Glomerular visceral epithelial cell (primary cell): ENCODE measurements around the gene UBN1.

Experiments used
- DNase-seq: peaks from one replicate; pipeline ENCODE4 v3.0.0-alpha.2; 2016; ENCODE audit errors: extremely low spot score

Gene UBN1, protein sequence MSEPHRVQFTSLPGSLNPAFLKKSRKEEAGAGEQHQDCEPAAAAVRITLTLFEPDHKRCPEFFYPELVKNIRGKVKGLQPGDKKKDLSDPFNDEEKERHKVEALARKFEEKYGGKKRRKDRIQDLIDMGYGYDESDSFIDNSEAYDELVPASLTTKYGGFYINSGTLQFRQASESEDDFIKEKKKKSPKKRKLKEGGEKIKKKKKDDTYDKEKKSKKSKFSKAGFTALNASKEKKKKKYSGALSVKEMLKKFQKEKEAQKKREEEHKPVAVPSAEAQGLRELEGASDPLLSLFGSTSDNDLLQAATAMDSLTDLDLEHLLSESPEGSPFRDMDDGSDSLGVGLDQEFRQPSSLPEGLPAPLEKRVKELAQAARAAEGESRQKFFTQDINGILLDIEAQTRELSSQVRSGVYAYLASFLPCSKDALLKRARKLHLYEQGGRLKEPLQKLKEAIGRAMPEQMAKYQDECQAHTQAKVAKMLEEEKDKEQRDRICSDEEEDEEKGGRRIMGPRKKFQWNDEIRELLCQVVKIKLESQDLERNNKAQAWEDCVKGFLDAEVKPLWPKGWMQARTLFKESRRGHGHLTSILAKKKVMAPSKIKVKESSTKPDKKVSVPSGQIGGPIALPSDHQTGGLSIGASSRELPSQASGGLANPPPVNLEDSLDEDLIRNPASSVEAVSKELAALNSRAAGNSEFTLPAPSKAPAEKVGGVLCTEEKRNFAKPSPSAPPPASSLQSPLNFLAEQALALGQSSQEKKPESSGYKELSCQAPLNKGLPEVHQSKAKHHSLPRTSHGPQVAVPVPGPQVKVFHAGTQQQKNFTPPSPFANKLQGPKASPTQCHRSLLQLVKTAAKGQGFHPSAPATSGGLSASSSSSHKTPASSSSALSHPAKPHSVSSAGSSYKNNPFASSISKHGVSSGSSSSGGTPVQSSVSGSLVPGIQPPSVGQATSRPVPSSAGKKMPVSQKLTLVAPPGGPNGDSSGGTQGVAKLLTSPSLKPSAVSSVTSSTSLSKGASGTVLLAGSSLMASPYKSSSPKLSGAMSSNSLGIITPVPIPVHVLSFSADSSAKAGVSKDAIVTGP (N-terminal part only)

GRCh38 chr16:4846901-4847773, at the start of gene UBN1, which contains the start of gene GLYR1:
TSS of gene UBN1 (plus strand) at chr16:4847481. CDS start at chr16:4852918, 5,437 bp downstream.
TSS of gene GLYR1 (minus strand) at chr16:4847288. CDS start at chr16:4847265, 23 bp downstream.
- DNase-seq, result peak; percentile 95

- no peak for DNase-seq
Measured at GRCh38 chr16:4797805-4798252, 49.5 kb upstream of the UBN1 start.

- no peak for DNase-seq
Measured at GRCh38 chr16:4798456-4798855, 48.8 kb upstream of the UBN1 start.

DNA sequence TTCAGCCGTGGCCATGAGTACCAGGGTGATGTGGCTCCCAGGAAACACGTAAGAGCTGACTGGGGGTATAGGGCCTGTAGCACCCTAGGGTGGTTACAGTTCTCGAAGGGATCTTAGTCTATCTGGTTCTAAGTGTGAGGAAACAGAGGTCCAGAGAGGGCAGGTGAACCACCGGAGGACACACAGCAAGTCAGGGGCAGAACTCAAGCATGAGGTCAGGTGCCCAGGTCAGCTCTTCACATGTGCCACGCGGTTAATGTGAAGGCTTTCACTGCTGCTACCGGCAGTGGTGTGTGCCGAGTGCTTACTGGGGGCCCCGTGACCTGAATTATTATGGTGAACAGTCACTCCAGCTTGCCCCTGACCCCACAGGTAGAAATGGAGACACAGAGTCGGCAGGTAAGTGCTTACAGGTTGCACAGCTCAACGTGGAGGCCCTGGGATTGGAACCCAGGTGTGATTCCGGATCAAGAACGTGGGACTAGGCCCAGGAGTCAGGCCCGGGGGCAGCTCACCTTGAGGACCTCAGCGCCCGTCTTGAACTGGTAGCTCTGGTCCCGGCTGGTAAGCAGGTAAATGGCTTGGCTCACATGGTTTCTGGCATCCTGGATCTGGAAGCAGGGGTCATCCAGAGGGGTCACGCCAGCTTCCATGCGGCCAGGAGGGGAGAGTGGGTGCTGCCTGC, 48.0 kb upstream of the UBN1 start:
- DNase-seq, result no peak

DNA sequence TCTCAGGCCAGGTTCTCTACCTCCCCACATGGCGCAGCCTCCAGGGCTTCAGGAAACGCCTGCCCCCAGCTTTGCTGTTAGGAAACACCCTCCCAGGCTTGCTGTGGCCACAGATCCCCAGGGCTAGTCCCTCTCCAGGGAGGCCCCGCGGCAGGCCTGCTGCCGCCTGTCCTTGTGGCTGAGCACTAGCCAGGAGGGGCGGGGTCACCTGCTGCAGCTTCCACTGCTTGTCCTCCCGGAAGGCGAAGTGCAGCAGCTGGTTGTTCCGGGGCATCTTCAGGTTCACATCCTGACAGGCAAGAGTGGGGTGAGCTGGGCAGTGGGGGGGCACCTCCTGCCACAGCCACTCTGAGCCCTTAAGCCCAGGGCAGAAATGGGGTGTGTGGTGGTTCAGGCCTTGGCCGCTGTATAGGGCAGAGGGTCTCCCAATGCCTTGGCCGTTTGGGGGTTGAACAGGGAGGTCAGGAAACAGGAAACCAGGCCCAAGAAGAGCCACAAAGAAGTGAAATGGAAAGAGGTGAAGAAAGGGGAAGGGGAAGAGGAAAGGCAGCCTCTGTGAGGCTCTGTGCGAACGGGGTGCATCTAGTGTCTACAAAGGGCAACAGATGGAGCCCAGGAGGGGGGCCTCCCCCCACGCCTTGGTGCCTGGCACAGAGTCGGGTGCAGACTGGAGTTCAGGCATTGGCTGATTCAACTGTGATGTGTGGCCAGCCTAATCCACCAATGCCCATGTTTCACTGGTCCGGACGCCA, 46.8 kb upstream of the UBN1 start:
- DNase-seq, result no peak

DNA sequence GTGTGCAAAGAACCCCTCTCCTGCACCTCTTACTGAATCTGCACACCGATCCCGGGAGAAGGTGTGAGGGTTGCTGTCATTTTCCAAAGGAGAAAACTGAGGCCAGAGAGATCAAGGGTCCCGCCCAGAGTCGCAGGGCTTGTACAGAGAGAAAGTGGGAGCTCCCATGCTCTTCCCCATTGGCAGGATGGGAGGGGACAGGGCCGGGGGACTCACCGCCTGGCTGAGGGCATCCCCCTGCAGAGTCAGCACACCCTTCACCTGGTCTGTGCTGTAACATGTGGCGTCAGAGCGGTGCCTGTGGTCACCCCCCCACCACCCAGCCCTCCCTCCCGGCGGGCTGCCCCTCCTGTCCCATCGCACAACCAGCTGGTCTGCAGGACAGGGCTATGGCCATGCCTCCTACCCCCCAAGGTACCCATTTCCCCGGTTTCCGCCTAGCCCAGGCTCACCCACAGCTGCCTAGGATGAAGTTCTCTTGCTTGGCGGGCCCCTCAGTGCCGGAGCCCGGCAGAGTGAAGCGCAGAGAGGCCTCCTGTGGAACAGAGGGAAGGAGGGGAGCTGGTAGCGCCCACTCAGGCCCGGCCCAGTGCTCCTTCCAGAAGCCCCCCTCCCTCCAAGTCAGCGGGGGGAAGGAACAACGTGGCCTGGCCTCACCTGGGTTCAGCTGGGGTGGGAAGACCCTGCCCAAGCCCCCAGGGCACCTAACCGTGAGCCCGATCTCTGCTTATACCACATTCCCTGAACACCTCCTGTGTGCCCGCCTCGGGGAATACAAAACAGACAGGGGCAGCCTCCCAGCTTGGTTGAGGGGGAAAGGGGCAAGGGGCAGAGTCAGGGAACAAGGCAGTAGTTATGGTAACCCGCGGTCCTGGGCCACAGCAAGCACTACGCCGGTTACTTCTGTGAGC, 46.0 kb upstream of the UBN1 start:
- no peak for DNase-seq

DNA sequence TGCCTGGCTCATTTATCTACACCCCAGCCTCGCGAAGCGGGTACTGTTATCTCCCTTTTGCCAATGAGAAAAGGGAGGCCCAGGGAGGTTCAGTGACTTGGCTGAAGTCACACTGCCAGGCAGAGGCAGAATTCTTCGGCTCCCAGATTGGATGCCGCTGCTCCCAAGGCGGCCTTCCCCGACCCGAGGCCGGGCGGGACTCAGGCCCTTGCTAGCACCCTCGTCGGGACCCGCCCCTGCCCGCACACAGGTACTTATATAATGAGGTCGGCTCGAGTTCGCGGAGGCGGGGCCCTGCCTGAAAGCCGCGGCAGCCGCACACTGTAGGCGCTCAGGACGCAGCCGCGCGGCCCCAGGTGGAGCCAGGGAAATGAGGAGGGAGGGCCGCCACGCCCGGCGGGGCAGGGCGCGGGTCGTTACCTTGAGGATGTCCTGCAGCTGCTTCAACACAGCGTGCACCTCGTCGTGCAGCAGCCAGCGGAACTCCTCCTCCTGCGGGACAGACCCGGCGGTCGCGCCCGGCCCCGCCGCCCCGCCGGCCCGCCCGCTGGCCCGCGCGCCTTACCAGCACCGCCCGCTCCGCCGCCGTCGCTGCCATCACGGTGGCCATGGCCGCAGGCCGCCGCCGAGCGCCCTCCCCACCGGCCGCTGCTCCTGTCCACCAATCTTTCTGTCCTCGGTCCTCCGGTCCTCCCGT, 45.2 kb upstream of the UBN1 start, which contains the start of gene ROGDI:
ROGDI (minus strand) TSS at position 672 of the 697 bp plus-strand sequence; CDS start at position 610, 62 bp downstream.
- peak; percentile 75 for DNase-seq

DNA sequence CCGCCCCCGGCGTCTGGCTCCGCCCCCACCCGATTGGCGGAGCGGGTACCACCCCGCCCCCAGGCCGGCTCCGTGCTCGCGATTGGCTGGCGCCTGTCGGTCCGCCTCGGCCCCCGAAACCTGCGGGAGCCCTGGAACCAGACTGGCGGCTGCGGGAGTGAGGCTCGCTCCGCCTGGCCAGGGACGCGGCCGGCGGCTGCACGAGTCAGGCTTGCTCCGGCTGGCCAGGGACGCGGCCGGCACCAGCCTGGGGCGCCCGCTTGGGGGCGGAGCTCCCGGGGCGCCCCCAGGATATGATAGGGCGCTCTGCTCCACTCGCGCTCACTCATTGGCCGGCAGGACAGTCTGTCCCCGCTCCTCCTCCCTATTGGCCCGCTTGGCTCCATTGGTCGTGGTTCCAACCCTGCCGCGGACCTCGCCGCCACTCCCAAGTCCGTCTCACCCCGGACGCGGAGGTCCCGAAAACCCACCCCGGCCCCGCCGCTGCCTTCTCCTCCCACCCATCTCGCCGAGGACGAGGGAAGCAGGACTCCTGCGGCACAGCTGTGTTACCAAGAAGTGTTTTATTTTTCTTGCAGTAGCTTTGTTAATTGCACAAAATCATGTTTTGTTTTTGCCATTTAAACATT, 44.5 kb upstream of the UBN1 start:
- DNase-seq, result peak; percentile 89

DNA sequence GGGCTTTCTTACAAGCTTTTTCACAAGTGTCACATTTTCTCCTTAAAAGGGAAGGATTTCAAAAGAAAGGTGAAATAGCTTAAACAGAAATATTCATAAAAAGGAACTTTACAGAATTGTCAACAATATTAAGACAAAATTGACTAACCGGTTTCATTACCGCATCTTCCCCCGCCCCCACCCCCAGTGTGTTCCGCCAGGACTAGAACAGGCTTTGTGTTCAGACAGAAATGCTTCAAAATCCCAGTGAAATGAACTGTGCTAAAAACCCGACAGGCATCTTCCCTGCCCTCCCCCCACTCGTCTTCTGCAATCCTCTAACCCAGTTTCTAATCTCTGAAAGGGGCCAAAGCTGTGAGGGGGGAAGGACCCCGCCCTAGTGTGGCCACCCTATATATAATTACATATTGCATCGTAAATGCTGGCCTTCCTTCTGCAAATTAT, 43.9 kb upstream of the UBN1 start:
- no peak for DNase-seq

DNA sequence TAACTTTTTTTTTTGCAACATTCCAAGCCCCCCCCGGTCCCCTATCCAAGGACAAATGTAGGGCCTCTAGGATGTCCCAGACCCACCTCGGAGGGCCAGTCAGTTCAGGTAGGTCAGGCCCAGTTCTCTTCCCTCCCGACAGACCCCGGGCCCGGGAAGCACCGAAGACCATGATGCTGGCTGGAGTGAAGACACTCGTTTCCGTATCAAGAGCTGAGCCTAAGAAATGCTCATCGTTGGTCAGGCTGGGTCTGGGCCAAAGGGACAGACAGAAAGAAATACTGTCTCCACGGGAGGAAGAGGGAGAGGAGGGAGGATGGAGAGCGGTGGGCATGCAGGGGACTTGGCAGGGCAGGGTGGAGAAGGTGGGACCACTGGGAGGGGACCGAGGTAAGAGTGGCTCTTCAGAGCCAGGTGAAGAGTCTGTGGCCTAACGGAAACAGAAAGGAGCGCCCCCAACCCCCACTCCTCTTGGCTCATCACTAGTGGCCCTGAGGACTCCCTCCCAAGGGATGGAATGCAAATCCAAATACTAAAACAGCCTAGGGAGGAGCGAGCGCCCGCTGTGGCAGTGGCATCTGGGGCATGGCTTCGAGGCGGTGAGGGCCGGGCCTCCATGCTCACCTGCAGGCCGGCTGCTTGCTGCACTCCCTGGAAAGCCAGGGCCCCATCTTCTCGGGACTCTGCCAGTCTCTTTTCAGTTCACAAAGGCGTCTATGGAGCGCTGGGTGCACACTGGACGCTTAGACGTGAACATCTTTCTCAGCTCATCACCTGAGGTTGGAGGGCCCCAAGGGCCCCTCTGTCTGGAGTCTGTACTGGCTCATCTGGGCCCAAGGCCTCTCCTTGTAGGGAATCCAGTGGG, 43.2 kb upstream of the UBN1 start:
- DNase-seq, result no peak

GRCh38 chr16:4805231-4805630, 42.0 kb upstream of the UBN1 start:
- no peak for DNase-seq

GRCh38 chr16:4806280-4806679, 41.0 kb upstream of the UBN1 start:
- DNase-seq, result no peak

- DNase-seq, result no peak
Measured at GRCh38 chr16:4811242-4811641, 36.0 kb upstream of the UBN1 start.

DNA sequence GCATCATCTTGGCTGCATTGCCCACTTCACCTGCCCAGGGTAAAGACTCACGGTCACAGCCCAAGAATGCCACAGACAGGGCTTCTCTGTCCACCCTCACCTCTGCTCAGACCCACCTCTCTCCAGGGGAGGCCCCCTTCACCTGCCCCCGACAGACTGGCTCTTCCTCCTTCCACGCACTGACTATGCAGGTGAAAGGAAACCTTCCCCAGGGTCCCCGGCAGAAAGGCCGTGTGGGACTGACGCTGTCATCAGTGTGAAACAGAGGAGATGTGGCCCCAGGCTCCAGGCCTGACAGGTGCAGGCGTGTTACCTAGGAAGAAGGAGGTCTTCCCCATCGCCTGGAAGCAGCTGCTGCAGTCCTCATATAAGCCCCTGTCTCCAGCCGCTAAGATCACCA, 35.5 kb upstream of the UBN1 start:
- no peak for DNase-seq

DNA sequence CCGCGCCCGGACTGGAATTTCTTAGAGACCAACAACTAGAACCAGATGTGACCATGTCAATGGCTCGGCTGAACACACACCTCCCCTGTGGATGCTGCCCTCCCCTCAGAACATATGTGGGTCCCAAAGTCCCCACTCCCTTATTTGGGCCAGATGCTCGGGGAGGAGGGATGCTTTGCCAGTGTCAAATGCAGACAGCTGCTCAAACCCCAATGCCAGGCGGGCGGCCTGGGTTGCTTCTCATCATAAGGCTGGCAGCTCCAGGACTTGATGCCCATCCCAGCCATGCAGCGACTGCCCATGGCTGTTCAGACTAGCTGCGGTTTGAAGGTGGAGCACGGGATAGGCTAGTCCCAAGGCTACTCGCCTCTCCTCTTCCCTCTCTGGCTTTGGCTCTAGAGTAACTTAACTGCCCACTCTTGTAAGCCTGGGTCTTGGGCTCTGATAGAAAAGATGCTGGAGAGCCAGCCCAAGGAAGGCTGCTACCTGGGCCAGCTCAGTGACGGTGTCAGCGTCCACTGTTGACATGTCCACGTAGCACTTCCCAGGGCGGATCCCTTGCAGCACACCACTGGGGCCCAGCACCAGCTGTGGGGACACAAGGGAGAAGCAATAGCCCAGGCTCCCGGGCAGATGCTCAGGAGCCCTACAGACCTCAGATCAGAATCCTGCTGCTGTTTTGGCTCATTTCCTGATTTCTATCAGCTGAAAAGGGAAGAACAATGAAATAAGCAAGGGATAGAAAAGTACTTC, 33.9 kb upstream of the UBN1 start:
- no peak for DNase-seq

- DNase-seq, result no peak
Measured at GRCh38 chr16:4814046-4814445, 33.2 kb upstream of the UBN1 start.
